T-helper 9 cell (primary cell): ENCODE results near the gene ZNF350.
"Not testable (repeated sequence)": the region's sequence is repeated elsewhere in the genome, so short reads cannot be mapped to it uniquely, and the experiment has no call there.

Experiments used
- DNase-seq: peaks from one replicate; pipeline ENCODE4 v3.0.0-alpha.2; 2020
- total RNA-seq, 2 donors: gene quantifications; one replicate each; lab custom pipeline; 2026; lab: John Stamatoyannopoulos, UW

ZNF350 gene
- 34.0 to 41.3 reads per million in 2 donors for total RNA-seq

DNA sequence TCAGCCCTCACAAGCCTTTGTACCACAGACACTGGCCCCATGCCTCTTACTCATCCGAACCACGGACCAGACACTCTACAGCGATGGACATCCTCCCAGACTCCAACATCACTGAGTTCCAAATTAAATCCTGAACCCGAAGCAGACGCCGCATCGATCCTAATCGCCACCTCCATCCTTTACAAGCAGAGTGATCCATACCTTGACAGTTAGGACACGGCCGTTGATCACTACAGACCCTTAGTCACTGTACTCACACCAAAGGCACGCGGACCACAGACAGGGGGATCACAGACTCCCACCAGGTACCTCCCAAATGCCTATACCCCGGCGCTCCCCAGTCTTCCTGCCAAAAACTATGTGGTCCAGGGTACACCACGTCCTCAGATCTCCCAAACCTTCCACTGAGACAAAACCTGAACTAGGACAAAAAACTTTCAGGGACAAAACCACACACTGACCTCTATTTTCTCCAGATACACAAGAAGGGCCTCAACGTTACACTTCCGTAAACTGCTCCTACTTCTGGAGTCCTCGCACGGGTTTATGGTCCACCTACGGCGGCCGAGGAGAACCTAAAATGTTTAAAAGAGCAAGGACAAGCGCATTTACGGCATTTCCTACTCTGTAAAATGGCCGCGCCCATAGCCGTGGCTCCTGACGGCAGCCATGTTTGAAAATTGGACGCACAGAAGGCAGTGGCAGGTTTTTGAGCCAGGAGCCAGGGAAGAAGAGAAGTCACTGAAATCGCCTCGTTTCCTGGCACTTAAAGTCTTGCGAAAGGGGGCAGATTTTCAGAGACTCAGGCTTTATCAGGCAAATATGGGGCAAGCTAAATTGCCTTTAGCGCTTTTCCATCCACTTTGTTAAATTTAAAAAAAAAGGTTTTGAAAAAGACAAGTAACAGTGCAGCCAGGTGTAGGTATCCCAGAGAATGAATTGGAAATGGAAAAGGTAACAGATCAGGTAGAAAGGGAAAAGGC lies at the start of gene ZNF350:
Gene ZNF350, minus strand, starts transcription at position 532 of the 983 bp plus-strand sequence. CDS start 12,480 bp downstream, outside the sequence.
- peak; percentile 83 for DNase-seq

DNA sequence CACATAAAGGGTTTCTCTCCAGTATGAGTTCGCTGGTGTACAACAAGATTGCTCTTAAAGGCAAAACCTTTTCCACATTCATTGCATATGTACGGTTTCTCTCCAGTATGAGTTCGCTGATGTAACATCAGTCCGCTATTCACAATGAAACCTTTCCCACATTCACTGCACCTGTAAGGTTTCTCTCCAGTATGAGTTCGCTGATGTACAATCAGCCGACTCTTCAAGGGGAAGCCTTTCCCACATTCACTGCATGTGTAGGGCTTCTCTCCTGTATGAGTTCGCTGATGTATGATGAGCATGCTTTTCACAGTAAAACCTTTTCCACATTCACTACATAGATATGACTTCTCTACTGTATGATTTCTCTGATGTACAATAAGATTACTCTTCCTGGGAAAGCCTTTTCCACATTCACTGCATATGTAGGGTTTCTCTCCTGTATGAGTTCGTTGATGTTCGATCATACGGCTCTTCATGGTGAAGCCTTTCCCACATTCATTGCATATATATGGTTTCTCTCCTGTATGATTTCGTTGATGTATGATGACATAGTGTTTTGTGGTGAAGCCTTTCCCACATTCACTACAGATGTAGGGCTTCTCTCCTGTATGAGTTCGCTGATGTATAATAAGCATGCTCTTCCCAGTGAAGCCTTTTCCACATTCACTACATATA lies 47.5 kb upstream of the ZNF350 start:
- no peak for DNase-seq

DNA sequence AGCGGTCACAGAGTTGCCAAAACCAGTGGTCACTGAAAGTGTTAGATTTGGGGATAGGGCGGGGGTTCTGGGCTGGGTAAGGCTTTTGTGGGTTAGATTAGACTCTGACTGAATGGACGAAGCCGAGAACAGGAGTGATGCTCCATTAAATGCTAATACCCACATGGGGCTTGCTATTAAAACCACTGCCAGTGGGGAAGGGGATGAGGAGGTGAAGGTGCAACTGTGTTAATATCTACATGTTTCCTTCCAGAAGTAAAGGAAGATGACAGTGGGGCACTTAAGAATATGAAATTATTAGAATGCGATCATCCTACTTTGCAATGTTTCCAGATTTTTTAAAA lies 42.1 kb upstream of the ZNF350 start:
- DNase-seq, result no peak

DNA sequence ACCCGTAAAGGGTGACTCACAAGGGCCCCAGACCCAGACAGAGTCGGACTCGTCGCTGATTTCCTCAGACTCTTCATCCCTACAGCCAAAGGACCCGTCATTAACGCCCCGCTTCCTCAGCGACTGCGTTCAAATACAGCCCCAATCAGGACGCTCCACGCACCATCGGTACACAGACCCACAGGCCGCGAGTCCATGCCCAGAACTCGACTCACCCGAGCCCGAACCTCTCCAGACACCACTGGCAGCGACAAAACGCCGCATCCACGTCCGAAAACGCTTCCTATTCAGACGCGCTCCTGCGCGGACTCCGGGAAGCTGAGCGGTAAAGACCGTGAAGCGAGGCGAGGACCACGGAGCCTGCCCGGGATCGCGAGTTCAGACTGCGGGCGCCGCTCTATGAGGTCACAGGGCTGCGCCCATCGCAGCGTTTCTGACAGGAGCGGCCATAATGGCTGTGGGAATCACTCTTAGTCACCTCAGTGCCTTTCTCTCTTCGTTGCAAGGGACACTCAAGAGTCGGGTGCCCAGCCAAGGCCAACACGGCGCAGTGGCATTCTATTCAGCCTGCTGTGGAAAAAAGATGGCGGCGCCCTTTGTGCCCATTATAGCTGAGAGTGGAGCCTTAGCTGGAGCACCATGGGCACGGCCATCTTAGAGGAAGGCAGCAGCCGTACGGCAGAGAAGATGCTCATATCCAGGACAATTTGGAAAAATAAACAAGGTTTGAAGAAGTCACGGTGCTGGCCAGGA lies 41.6 kb upstream of the ZNF350 start, which contains the start of gene ZNF614:
Gene ZNF614, minus strand, starts transcription at position 353 of the 753 bp plus-strand sequence. CDS start 2,634 bp downstream, outside the sequence.
- DNase-seq, result peak; percentile 70

DNA sequence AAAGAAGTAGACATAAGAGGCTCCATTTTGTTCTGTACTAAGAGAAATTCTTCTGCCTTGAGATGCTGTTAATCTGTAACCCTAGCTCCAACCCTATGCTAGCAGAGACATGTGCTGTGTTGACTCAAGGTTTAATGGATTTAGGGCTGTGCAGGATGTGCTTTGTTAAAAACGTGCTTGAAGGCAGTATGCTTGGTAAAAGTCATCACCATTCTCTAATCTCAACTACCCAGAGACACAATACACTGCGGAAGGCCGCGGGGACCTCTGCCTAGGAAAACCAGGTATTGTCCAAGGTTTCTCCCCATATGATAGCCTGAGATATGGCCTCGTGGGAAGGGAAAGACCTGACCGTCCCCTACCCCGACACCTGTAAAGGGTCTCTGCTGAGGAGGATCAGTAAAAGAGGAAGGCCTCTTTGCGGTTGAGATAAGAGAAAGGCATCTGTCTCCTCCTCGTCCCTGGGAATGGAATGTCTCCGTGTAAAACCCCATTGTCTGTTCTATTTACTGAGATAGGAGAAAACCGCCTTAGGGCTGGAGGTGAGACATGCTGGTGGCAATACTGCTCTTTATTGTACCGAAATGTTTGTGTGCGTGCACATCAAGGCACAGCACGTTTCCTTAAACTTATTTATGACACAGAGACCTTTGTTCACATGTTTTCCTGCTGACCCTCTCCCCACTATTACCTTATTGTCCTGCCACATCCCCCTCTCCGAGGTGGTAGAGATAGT lies 39.8 kb upstream of the ZNF350 start:
- not testable (repeated sequence) for DNase-seq

DNA sequence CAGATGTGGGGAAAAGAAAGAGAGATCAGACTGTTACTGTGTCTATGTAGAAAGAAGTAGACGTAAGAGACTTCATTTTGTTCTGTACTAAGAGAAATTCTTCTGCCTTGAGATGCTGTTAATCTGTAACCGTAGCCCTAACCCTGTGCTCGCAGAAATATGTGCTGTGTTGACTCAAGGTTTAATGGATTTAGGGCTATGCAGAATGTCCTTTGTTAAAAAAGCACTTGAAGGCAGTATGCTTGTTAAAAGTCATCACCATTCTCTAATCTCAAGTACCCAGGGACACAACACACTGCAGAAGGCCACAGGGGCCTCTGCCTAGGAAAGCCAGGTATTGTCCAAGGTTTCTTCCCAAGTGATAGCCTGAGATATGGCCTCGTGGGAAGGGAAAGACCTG lies 37.8 kb upstream of the ZNF350 start:
- not testable (repeated sequence) for DNase-seq

DNA sequence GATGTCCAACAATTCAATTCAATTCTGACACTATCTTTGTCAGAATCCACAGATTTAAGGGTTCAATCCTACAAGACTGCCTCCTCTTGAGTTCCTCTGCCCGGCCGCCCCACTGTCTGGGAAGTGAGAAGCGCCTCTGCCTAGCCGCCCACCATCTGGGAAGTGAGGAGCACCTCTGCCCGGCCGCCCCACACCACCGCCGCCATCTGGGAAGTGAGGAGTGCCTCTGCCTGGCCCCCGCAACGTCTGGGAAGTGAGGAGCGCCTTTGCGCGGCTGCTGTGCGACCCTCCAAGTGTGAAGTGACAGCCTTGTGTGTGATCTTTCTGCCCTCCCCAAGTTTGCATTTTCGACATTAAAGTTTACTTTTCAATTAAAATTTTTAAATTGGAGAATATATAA lies 35.6 kb upstream of the ZNF350 start:
- no peak for DNase-seq

DNA sequence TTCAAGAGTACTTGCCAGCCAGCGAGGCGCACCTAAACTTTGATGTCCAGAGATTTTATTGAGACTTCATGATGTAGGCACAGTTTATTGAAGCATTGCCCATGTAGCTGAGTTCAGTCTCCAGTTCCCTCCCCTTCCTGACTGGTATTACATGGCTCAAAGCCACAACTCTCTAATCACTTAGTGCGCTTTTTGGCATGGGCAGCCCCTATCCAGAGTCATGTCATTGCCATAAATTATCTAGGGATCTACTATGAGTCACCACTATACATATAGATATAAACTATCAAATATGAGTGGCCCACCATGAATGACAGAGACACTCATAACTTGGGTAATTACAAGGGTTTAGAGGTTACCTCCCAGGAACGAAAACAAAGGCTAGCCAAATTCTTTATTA lies 33.9 kb upstream of the ZNF350 start:
- no peak for DNase-seq

DNA sequence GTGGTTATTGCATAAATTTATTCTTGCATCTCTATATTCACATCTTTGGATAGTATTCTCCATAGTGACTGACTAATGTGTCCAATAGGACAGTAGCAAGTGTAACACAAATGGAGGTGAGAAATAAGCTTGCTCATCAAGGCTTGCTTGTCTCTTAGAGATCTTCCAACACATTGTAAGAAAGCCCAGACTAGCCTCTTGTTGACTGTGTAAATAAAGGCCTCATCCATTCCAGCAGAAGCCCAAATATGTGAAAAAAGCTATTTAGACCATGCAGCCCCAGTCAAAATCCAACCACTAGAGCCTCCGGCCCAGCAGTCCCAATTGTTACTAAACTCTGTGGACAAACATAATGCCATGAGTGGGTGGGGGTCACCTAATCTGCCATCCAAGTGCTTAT lies 24.0 kb upstream of the ZNF350 start:
- DNase-seq, result no peak

DNA sequence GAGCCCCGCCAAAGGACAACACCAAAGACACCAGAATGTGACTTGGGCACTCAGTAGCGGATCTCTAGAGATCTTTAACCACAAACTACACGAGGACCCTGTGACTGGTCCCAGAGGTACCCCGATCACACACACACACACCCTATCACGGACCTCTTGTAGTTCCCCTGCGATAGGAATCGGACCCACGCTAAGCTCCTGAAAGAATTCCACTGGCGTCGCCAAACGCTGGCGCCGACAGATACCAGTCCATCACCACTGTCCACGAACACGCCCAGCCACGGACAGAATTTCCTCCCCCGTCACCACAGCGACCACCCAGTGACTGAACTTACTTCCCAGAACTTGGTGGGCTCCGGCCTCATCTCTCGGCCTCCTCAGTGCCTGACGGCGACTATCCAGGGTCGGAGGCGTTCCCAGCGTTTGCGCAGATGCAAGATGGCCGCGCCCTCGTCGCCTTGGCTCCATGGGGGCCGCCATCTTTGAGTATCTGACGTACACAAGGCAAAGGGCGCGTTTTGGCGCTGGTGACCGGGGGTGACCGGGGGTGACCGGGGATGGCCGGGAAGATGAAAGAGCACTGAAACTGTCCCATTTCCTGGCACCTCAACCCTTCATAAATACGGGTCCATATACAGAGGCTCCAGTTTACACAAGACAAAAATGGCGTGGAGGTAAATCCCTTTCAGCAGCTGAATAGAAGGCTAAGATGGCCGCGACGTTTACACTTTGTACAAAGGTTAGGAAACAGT lies 21.3 kb upstream of the ZNF350 start, which contains the start of gene ZNF615:
Gene ZNF615, minus strand, starts transcription at position 406 of the 752 bp plus-strand sequence. CDS start 4,500 bp downstream, outside the sequence.
- DNase-seq, result peak; percentile 83

DNA sequence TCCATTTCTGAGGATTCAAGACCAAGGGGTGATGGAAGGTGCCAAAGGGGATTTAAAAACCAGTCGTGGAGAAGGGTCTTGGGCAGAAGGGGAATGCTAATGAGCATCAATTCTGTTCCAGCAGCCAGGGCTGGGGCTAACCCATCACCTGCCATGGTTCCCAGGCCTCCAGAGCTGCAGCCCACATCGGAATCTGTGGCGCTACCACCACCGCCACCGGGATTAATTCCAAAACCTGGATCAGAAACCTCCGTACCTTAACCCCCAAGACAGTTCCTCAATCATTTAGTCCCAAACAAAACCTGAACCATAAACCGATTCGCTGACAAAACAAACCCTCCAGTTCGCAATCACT lies 20.8 kb upstream of the ZNF350 start:
- no peak for DNase-seq

DNA sequence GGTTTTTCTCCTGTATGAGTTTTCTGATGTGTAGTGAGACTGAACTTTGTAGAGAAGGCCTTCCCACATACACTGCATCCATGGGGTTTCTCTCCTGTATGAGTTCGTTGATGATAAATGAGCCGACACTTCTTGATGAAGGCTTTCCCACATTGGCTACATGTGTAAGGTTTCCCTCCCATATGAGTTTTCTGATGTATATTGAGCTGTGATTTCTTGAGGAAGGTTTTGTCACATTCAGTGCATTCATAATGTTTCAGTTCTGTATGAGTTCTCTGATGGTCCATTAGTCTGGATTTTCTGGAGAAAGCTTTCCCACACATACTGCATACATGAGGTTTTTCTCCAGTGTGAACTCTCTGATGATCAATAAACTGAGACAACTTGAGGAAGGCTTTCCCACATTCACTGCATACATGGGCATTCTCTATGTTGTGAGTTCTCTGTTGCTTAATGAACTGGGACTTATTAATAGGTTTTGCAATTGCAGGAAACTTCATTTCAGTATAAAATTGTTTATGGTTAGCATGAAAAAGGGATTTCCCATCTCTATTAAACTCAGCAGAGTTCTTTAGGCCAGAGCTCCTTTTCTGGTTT lies 7.5 kb upstream of the ZNF350 start:
- no peak for DNase-seq

DNA sequence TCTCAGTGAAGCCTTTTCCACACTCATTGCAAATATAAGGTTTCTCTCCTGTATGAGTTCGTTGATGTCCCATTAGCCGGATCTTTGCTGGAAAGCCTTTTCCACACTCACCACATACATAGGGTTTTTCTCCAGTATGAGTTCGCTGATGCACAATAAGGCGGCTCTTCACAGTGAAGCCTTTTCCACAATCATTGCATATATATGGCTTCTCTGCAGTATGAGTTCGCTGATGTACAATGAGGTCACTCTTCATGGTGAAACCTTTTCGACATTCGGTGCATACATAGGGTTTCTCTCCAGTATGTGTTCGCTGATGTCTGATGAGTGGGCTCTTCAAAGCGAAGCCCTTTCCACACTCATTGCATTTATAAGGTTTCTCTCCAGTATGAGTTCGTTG lies 6.8 kb upstream of the ZNF350 start:
- no peak for DNase-seq

DNA sequence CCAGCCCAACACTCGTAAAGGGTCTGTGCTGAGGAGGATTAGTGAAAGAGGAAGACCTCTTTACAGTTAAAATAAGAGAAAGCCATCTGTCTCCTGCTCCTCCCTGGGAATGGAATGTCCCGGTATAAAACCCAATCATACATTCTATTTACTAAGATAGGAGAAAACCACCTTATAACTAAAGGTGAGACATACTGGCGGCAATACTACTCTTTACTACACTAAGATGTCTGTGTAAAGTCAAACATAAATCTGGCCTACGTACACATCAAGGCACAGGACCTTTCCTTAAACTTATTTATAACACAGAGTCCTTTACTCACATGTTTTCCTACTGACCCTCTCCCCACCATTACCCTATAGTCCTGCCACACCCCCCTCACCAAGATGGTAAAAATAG lies 3.3 kb downstream of the ZNF350 start:
- no peak for DNase-seq

DNA sequence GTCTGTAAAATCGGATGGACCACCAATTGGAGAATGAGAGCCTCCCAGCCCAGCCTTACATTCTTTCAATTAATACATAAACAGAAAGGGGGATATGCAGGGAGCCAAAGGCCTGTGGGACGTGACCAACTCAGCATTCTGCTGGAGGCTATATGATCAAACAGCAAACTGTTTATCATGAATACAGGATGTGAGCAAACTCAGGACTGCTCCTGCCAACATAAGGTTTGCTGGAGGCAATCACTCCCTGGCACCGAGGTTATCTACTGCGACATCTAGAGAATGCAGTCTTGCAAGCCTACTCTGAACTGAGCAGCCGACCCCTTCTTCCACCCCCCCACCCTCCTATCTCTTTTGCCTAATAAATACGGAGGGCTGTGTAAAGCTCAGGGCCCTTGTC lies 5.7 kb downstream of the ZNF350 start:
- DNase-seq, result not testable (repeated sequence)

DNA sequence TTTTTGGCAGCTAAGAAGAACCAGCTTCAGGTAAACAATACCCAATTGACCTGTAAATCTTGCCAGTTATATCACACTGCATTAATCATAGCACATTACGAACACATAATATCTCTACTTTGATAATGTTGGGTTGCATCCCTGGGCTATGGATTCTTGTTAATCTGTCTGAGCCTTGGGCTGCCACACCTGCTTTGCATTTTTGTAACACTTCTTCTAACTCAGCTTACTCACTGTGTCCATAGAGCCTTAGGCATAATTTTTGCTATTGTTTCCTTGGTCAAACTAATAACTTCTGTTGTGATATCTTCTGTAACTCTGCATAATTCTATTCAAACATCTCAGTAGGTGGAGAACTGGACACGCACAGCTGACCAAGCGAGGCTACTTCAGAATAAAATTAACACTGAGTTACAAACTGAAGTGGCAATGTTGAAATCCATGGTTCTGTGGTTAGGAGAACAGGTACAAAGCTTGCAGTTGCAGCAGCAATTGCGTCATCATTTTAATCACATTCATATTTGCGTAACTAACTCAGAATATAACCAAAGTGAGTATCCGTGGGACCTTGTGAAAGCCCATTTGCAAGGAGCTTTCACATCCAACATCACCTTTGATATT lies 6.4 kb downstream of the ZNF350 start:
- DNase-seq, result no peak

DNA sequence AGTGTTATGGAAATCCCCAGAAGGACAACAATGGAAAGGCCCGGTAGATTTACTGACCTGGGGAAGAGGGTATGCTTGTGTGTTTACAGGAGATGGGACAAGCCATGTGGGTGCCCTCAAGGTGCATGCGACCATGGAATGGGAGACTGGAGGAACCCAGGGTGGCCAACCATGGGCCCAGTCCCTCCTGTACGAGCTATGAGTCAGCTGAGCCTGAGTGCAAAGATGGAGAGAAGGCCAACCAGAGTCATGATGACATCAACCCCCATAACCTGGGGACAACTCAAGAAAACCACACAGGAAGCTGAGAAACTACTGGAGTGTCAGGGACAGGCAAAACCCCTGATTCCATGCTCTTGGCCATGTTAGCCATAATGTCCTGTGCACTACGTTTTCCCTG lies 7.8 kb downstream of the ZNF350 start:
- DNase-seq, result no peak

DNA sequence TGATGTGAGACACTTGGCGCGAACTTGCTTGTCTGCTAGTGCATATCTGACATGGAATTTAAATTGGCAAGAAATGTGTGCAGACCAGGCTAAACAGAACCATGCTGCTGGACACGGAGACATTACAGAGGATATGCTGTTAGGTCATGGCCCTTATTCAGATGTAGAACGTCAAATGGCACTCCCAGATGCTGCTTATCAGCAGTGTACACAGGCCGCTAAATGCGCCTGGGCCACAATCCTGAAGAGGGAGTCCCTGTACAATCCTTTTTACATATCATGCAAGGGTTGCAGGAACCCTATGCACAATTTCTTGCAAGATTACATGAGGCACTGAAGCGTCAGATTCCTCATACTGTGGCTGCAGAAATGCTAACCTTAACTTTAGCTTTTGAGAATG lies 9.3 kb downstream of the ZNF350 start:
- no peak for DNase-seq

DNA sequence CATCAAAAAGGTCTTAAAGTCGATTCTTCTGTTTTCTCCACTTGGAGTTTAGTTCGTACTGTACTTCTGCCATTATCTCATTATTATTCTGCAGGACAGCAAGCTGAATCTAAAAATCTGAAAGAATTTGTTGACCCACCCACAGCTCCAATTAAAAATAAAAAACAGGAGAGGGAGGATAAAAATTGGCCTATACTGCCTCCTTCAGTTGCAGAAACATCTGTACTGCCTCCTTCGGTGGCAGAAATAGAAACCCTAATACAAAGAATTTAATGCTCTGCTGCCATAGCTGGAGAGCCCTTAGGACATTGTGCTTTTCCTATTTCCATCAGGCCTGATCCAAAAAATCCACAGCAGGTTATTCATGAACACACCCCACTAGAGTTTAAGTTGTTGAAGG lies 9.8 kb downstream of the ZNF350 start:
- no peak for DNase-seq

DNA sequence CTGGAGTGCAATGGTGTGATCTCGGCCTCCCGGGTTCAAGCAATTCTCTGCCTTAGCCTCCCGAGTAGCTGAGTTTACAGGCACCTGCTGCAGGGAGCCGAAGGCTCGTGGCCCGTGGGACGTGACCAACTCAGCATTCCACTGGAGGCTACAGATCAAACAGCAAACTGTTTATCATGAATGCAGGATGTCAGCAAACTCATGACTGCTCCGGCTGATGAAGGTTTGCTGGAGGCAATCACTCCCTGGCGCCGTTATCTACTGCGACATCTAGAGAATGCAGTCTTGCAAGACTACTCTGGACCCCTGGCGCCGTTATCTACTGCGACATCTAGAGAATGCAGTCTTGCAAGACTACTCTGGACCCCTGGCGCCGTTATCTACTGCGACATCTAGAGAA lies 10.9 kb downstream of the ZNF350 start:
- not testable (repeated sequence) for DNase-seq

DNA sequence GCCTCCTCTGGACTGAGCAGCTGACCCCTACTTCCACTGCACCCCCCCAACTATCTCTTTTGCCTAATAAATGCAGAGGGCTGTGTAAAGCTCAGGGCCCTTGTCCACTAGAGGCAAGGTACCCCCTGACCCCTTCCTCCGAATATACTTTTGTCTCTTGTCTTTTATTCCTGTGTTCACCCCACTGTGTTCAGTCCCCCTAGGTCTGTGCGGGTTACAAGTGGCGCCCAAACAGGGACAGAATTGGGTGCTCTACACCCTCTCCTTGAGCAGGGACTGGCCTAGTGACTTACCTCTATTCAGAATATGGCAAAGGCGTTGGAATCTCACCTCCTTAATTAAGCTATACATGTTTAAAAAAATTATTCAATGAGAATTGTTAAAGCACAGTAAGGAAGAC lies 15.0 kb downstream of the ZNF350 start:
- DNase-seq, result peak; percentile 7
